ENCODE measurements around the gene FOXO3. TPM values are rescaled to one million over a fixed set of nuclear protein-coding genes. Genes with fewer than 3 reads are reported as not detected.
"Not testable (repeated sequence)": the region's sequence is repeated elsewhere in the genome, so short reads cannot be mapped to it uniquely, and the experiment has no call there.

The FOXO3 gene
- total and polyA plus RNA-seq, 4 donors: 32.1 to 46.5 (median 40.6) TPM

GRCh38 chr6:108682383-108683119, 121.8 kb downstream of the FOXO3 start:
- WGBS (ENCODE audit: insufficient coverage): 81% methylated on average over 4 of the region's 7 CpGs

GRCh38 chr6:108683976-108684375, 123.3 kb downstream of the FOXO3 start:
- not testable (repeated sequence) for H3K36me3 ChIP-seq (ENCODE audit: control insufficient read depth, insufficient read depth, low read length); H3K27me3 ChIP-seq (ENCODE audit: control insufficient read depth, insufficient read depth, low read length); DNase-seq (ENCODE audit: low read depth in 4 of 6, low spot score in 6 of 6); H3K27ac ChIP-seq (ENCODE audit: low read depth, low read length); H3K4me1 ChIP-seq (ENCODE audit: control insufficient read depth, insufficient read depth, low read length); H3K4me3 ChIP-seq (ENCODE audit: low read depth, low read length); H3K9me3 ChIP-seq (ENCODE audit: control insufficient read depth, insufficient read depth, low read length)
- WGBS (ENCODE audit: insufficient coverage): no CpG with 5 or more reads among the region's 2 CpGs

More at GRCh38 chr6:108682383-108683119, 121.8 kb downstream of the FOXO3 start:
- not testable (repeated sequence) for H3K36me3 ChIP-seq (ENCODE audit: control insufficient read depth, insufficient read depth, low read length); H3K27me3 ChIP-seq (ENCODE audit: control insufficient read depth, insufficient read depth, low read length); H3K27ac ChIP-seq (ENCODE audit: low read depth, low read length); H3K4me1 ChIP-seq (ENCODE audit: control insufficient read depth, insufficient read depth, low read length); DNase-seq (ENCODE audit: low read depth in 4 of 6, low spot score in 6 of 6); H3K4me3 ChIP-seq (ENCODE audit: low read depth, low read length); H3K9me3 ChIP-seq (ENCODE audit: control insufficient read depth, insufficient read depth, low read length)

GRCh38 chr6:108684771-108685329, 124.1 kb downstream of the FOXO3 start:
- no peak overlapping the region for H3K27ac ChIP-seq (ENCODE audit: low read depth, low read length)
- H3K4me3 ChIP-seq (ENCODE audit: low read depth, low read length): no peak overlapping the region
- no peak for DNase-seq (ENCODE audit: low read depth in 4 of 6, low spot score in 6 of 6)
- peaks cover 6% of the 10 kb centered on the region for H3K4me1 ChIP-seq (ENCODE audit: control insufficient read depth, insufficient read depth, low read length)
- WGBS (ENCODE audit: insufficient coverage): 46% methylated on average over 5 of the region's 8 CpGs
- no peaks in the 10 kb centered on the region for H3K27me3 ChIP-seq (ENCODE audit: control insufficient read depth, insufficient read depth, low read length)
- H3K36me3 ChIP-seq (ENCODE audit: control insufficient read depth, insufficient read depth, low read length): peaks cover 9% of the 10 kb centered on the region
- no peaks in the 10 kb centered on the region for H3K9me3 ChIP-seq (ENCODE audit: control insufficient read depth, insufficient read depth, low read length)

- H3K4me3 ChIP-seq (ENCODE audit: low read depth, low read length): no peak overlapping the region
- H3K27ac ChIP-seq (ENCODE audit: low read depth, low read length): no peak overlapping the region
- H3K36me3 ChIP-seq (ENCODE audit: control insufficient read depth, insufficient read depth, low read length): peaks cover 9% of the 10 kb centered on the region
- H3K27me3 ChIP-seq (ENCODE audit: control insufficient read depth, insufficient read depth, low read length): no peaks in the 10 kb centered on the region
- 83% methylated on average over 2 of the region's 4 CpGs for WGBS (ENCODE audit: insufficient coverage)
- no peak for DNase-seq (ENCODE audit: low read depth in 4 of 6, low spot score in 6 of 6)
- peaks cover 6% of the 10 kb centered on the region for H3K4me1 ChIP-seq (ENCODE audit: control insufficient read depth, insufficient read depth, low read length)
- H3K9me3 ChIP-seq (ENCODE audit: control insufficient read depth, insufficient read depth, low read length): no peaks in the 10 kb centered on the region
Measured at GRCh38 chr6:108685970-108686369, 125.3 kb downstream of the FOXO3 start.

GRCh38 chr6:108686896-108687295, 126.2 kb downstream of the FOXO3 start:
- no peak for DNase-seq (ENCODE audit: low read depth in 4 of 6, low spot score in 6 of 6)
- H3K27ac ChIP-seq (ENCODE audit: low read depth, low read length): no peak overlapping the region
- 73% methylated on average over 4 of the region's 6 CpGs for WGBS (ENCODE audit: insufficient coverage)
- H3K4me1 ChIP-seq (ENCODE audit: control insufficient read depth, insufficient read depth, low read length): peaks cover 6% of the 10 kb centered on the region
- peaks cover 9% of the 10 kb centered on the region for H3K36me3 ChIP-seq (ENCODE audit: control insufficient read depth, insufficient read depth, low read length)
- no peaks in the 10 kb centered on the region for H3K9me3 ChIP-seq (ENCODE audit: control insufficient read depth, insufficient read depth, low read length)
- no peak overlapping the region for H3K4me3 ChIP-seq (ENCODE audit: low read depth, low read length)
- H3K27me3 ChIP-seq (ENCODE audit: control insufficient read depth, insufficient read depth, low read length): no peaks in the 10 kb centered on the region

GRCh38 chr6:108687921-108688320, 127.2 kb downstream of the FOXO3 start:
- Histone ChIP-seq H3K4me3 (ENCODE audit: low read depth, low read length) (no peak overlapping the region), H3K4me1 (ENCODE audit: control insufficient read depth, insufficient read depth, low read length) (peaks cover 6% of the 10 kb centered on the region), H3K9me3 (ENCODE audit: control insufficient read depth, insufficient read depth, low read length) (no peaks in the 10 kb centered on the region), H3K27me3 (ENCODE audit: control insufficient read depth, insufficient read depth, low read length) (no peaks in the 10 kb centered on the region), H3K27ac (ENCODE audit: low read depth, low read length) (no peak overlapping the region), H3K36me3 (ENCODE audit: control insufficient read depth, insufficient read depth, low read length) (peaks cover 9% of the 10 kb centered on the region)
- no CpG with 5 or more reads among the region's 1 CpG for WGBS (ENCODE audit: insufficient coverage)
- no peak for DNase-seq (ENCODE audit: low read depth in 4 of 6, low spot score in 6 of 6)

GRCh38 chr6:108689272-108690161, 128.8 kb downstream of the FOXO3 start:
- H3K4me1 ChIP-seq (ENCODE audit: control insufficient read depth, insufficient read depth, low read length): peaks cover 6% of the 10 kb centered on the region
- no peaks in the 10 kb centered on the region for H3K27me3 ChIP-seq (ENCODE audit: control insufficient read depth, insufficient read depth, low read length)
- H3K9me3 ChIP-seq (ENCODE audit: control insufficient read depth, insufficient read depth, low read length): no peaks in the 10 kb centered on the region
- no peak overlapping the region for H3K27ac ChIP-seq (ENCODE audit: low read depth, low read length)
- WGBS (ENCODE audit: insufficient coverage): 87% methylated on average over 10 of the region's 15 CpGs
- no peak overlapping the region for H3K4me3 ChIP-seq (ENCODE audit: low read depth, low read length)
- H3K36me3 ChIP-seq (ENCODE audit: control insufficient read depth, insufficient read depth, low read length): peaks cover 9% of the 10 kb centered on the region
- DNase-seq (ENCODE audit: low read depth in 4 of 6, low spot score in 6 of 6): no peak

- no peaks in the 10 kb centered on the region for H3K9me3 ChIP-seq (ENCODE audit: control insufficient read depth, insufficient read depth, low read length)
- no peaks in the 10 kb centered on the region for H3K27me3 ChIP-seq (ENCODE audit: control insufficient read depth, insufficient read depth, low read length)
- H3K36me3 ChIP-seq (ENCODE audit: control insufficient read depth, insufficient read depth, low read length): peaks cover 9% of the 10 kb centered on the region
- H3K4me1 ChIP-seq (ENCODE audit: control insufficient read depth, insufficient read depth, low read length): peaks cover 6% of the 10 kb centered on the region
- no peak for DNase-seq (ENCODE audit: low read depth in 4 of 6, low spot score in 6 of 6)
- H3K27ac ChIP-seq (ENCODE audit: low read depth, low read length): no peak overlapping the region
- 86% methylated on average over 5 of the region's 6 CpGs for WGBS (ENCODE audit: insufficient coverage)
- H3K4me3 ChIP-seq (ENCODE audit: low read depth, low read length): no peak overlapping the region
Measured at GRCh38 chr6:108690326-108691049, 129.8 kb downstream of the FOXO3 start.

- Histone ChIP-seq H3K4me3 (ENCODE audit: low read depth, low read length) (no peak overlapping the region), H3K27me3 (ENCODE audit: control insufficient read depth, insufficient read depth, low read length) (no peaks in the 10 kb centered on the region), H3K36me3 (ENCODE audit: control insufficient read depth, insufficient read depth, low read length) (peaks cover 6% of the 10 kb centered on the region), H3K4me1 (ENCODE audit: control insufficient read depth, insufficient read depth, low read length) (peaks cover 6% of the 10 kb centered on the region), H3K27ac (ENCODE audit: low read depth, low read length) (no peak overlapping the region), H3K9me3 (ENCODE audit: control insufficient read depth, insufficient read depth, low read length) (no peaks in the 10 kb centered on the region)
- WGBS (ENCODE audit: insufficient coverage): no CpG with 5 or more reads among the region's 2 CpGs
- no peak for DNase-seq (ENCODE audit: low read depth in 4 of 6, low spot score in 6 of 6)
Measured at GRCh38 chr6:108693430-108694154, 132.9 kb downstream of the FOXO3 start.

Data from spinal cord (tissue), 10 donors.